Stimulated activated CD8-positive, alpha-beta memory T cell treated with anti-CD3 and anti-CD28 coated beads, Interleukin-4, amount 100 ng/mL, for 24 hours (primary cell): Measurements from ENCODE around the gene RAB20.
"Not testable (repeated sequence)": the region's sequence is repeated elsewhere in the genome, so short reads cannot be mapped to it uniquely, and the experiment has no call there.

ENCODE experiments used
- DNase-seq: peaks from one replicate; pipeline ENCODE4 v3.0.0-alpha.2; 2020; ENCODE audit warnings: low read depth

The RAB20 gene

DNA sequence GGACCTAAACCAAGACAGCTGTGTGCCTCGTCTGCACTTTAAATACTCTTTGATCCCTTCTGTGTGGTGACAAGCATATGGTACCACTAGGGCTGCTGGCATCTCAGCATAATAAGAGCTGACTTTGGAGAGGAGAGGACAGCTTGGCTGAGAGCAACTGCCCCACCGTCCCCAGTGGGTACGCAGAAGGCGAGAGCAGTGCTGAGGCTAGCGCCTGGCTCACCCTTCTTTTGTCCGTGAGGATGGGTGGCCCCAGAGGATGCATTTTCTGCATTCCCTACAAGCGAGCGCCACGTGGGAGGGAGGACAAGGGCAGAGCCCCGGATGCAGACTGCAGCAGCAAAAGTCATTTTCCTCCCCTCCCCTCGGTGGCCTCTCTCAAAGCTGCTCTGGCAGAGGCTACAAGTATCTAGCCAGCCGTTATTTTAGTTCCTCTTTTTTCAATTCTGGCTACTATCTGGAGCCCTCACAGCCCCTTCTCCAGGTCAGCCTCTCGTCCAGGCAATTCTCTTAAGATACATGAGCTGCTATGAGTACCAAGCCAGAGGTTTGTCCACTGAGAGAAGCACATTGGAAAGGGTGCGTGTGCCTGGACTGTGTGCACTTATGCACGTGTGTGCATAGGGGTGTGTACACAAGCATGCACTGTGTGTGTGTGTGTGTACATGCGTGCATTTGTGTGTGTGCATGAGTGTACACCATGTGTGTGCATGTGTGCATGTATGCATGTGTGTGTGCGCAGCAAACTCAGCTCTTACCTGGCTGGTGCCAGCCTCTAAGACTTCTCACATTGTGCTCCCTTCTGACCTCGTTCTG, 51.3 kb downstream of the RAB20 start:
- no peak for DNase-seq

DNA sequence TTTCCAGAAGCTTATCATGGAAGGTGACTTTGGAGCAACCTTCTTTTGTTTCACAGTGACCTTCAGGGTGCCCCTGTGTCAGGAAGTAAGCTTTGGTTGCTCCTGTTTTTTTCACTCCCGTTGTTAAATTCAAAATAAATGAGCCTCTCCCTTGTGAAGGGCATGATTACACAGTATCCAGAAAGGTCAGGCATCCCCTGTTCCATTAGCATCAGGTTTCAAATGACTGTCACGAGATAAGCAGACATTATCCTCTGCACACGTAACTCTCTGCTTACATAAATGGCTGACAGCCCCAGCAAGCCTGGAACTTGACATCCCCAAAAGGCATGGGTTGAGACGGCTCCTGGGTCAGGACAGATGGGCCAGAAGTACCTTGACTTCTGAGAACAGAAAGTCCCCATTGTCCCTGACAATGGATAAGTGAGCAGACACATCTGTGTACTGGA, 52.0 kb downstream of the RAB20 start:
- no peak for DNase-seq

DNA sequence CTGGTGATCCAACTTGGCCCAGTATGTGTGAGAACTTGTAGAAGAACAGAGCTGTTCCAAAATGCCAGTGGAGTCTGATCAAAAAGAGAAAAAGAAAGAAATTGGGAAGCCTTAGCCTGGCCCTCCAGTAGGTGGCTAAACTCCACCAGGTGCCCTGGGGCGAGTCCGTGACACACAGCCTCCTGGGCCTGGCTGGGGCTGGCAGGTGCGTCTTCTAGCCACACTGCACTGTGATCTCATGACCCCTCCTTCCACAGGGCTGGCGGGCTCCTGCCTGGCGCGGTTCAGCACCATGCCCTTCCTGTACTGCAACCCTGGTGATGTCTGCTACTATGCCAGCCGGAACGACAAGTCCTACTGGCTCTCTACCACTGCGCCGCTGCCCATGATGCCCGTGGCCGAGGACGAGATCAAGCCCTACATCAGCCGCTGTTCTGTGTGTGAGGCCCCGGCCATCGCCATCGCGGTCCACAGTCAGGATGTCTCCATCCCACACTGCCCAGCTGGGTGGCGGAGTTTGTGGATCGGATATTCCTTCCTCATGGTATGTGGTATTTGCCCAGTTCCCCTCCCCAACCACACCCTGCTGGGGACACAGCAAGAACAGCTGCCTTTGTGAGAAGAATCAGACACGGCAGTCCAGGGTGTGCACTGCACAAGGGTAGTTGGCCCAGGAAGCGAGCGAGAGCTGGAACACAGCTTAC, 53.7 kb downstream of the RAB20 start:
- no peak for DNase-seq

DNA sequence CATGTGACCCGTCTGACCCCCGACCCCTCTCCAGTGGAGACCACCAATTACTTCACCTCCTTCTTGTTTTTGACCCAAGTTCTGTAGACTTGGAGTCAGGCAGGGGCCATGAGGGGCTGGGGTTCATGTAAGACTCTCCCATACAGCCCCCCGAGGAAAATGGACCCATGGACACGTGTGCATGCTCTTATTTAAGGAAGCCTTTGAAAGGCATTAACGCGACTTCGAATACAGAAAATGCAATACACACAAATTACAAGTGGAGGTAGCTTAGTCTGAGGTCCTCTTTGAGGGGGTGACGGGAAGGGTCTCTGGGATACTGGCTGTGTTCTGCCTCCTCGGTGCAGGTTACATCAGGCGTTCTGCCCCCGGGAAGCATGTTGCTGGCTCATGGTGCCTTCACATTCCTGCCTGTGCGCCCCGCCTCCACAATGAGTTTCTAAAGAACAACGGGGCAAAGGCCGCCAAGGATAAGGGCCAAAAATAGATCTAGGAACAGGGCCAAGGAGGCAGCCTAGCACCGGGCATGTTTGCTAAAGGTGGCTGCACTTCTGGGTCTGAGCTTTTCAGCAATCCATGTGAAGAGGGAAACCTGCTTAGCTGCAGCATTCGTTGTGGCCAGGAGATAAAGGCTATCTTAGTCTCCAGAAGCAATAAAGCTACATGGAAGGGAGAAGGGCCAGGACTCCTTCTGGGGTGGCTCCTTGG, 54.5 kb downstream of the RAB20 start:
- no peak for DNase-seq

DNA sequence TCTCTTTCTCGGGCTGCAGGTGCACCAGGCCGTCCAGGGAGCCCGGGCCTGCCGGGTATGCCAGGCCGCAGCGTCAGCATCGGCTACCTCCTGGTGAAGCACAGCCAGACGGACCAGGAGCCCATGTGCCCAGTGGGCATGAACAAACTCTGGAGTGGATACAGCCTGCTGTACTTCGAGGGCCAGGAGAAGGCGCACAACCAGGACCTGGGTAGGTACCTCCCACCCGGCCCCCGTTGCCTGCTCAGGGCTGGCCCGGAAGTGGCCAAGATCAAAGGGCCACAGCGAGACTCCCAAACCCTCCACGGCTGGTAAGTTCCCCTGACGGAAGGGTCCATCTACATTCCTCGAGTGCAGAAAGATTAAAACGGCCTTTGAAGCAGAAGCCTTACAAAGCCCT, 55.1 kb downstream of the RAB20 start:
- no peak for DNase-seq

DNA sequence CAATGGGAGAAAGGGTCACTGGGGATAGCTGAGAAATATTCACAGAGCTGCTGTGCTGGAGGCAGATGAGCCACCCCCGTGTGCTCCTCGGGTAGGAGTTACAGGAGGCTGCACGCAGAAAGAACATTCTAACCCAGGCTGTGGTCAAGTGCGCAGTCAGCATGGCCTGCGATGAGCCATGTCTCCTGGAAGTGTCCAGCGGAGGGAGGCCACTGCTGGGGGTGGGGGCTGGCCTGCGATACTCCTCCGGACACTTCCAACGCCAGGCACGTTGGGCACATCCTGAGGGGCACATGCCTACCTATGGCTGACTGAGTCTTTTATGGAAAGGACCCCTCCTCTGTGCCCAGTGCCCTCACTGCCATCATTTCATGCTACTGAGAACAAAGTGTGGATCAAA, 55.9 kb downstream of the RAB20 start:
- DNase-seq, result no peak

DNA sequence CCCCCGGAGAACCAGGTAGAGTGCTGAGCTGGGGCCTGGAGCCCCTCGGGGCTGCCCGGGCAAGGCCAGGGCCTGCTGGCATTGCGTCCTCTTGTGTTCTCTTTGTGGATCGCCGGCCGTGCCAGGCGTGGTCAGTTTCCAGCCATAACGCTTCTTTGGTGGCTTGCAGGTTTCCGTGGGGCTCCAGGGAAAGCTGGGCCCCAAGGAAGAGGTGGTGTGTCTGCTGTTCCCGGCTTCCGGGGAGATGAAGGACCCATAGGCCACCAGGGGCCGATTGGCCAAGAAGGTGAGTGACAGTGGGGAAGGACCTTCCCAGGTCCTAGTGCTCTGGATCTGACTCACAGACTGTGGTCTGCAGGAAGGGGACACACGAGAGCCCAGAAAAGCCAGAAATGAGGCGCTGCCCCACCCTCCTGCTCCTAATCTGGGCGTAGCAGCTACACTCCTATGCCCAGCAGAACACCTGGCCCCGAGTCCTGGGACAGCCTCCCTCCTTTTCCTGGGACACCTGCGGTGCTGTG, 57.5 kb downstream of the RAB20 start:
- DNase-seq, result no peak

DNA sequence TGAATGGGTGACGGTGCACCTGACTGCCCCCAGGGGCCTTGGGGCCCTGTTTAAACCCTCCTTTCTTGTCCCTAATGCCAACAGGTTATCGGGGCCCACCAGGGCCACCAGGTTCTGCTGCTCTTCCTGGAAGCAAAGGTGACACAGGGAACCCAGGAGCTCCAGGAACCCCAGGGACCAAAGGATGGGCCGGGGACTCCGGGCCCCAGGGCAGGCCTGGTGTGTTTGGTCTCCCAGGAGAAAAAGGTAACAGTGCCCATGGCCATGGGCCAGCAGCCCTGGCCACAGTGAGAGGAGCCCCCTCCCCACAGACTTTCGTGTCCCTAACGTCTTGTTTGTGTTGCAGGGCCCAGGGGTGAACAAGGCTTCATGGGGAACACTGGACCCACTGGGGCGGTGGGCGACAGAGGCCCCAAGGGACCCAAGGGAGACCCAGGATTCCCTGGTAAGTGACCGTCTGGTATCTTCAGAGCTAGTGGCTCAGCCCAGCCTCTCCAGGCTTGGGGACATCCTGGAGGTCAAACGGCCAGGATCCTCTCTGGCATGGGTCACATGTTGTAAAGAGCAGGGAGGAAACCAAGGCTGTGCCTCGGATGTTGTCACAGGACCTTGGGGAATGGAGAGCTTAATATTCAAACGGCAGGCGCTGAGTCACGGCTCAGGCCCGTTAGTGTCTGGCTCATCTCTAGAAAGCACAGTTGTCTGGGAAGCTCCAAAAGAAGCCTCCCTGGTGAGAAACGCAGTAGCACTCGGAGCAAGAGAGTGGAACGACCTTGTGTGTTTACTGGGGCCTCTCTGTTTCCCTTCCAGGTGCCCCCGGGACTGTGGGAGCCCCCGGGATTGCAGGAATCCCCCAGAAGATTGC, 58.3 kb downstream of the RAB20 start:
- DNase-seq, result no peak

DNA sequence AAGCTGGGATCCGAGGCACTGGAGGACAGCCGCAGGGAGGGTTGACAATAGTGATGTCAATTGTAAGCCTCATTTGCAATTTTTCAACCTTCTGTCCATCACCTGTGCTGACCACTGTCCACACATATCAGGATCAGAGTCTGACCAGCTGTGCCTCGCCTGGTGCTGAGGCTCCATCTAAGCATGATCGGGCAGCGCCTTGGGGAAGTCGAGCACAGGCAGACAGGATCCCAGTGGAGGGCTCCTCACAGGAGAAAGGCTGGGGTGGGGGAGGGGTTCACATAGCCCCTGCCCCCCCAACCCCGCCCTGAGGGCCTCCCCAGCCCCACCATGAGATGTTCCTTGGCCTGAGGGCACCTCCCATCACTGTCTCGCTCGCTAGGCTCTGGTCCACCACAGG, 60.3 kb downstream of the RAB20 start:
- no peak for DNase-seq

DNA sequence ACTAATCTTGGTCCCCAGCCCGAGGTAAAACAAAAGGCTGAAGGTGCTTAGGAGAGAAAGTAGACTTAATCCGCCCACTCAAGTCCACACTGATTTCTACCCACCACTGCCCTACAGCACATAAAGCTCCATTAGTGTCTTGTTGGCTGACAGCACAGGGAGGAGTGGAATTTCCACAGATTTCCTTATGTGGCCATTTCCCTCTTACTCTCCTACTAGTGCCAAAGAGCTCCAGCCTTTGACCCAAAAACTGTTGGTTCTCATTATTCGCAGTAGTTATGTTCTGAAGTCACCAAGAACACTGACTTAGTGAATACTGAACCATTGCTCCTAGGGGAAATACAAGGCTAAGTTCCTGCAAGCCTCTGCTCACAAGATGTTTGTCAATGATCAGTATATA, 61.2 kb downstream of the RAB20 start:
- DNase-seq, result no peak

DNA sequence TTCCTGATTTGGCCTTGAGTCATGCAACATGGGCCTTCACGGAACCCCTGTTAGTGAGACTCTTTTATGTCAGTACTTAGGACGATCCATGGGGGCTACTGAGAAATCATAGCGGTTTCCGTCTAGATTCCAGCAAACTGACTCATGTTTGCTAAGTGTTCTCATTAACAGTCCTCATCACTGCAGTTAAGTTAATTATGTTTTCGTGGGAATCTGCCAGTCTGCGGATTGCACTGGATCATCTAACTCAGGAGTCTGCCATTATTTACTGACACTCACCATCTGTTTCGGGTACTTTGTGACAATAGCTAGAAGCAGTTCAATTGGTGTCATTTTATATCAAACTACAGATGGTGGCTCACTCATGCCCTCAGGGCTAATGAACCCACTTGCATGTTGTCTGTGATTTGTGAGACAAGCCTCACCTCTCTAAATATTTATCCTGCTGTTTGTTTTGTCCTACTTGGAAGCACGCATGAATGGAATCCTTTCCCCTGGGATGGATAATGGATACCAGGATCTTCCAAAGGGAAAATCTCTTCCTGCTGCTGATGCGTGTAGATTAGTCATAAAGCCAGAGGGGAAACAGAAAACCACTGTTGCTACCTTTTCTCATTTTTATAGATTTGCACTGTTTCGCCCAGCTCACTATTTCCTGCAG, 61.8 kb downstream of the RAB20 start:
- no peak for DNase-seq

DNA sequence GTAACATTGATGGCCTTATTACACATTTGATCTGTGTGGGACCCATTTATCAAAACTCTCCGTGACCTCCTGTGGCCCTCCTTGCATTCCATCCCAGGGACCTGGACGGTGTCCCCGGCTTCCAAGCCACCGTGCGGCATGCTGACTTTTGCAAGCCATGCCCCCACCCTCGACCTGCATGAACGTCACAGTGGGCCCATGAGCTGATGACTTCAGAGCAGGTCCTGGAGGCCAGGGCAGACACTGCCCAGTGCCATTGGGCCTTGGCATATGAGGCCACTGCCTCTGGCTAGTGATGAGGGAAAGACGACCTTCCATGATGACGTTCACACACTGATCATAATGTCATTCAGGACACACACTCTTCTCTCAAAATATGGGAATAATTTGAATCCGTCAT, 62.8 kb downstream of the RAB20 start:
- no peak for DNase-seq

DNA sequence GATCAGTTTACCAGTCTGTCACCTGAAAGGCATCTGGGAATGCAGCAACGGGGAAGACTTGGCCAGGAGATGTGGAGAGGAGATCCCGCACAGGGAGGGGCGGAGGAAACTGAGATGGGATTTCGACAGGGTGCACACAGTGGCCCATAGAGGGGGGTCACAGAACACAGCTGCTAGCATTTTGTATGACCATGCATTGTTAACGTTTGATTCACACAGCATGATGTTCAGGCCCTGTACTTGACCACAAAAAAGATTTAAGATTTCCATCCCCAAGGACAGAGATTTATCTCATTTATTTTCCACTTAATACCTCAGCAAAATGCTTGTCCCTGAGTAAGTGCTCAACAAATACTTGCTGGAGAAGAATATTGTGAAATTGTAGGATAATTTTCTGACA, 63.2 kb downstream of the RAB20 start:
- no peak for DNase-seq

DNA sequence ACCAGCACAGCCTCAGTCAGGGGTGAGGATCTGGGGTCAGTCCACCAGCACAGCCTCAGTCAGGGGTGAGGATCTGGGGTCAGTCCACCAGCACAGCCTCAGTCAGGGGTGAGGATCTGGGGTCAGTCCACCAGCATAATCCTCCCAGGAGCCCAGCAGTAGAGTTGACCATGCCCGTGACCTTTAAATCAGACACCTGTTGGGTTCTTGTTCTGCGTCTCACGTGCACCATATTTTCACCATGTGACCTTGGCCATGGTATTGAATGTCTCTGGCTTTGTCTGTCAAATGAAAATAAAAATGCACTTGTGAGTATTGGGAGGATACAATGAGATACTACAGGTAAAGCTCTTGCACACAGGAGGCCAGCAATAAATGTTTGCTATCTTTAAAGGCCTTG, 63.6 kb downstream of the RAB20 start:
- DNase-seq, result not testable (repeated sequence)

DNA sequence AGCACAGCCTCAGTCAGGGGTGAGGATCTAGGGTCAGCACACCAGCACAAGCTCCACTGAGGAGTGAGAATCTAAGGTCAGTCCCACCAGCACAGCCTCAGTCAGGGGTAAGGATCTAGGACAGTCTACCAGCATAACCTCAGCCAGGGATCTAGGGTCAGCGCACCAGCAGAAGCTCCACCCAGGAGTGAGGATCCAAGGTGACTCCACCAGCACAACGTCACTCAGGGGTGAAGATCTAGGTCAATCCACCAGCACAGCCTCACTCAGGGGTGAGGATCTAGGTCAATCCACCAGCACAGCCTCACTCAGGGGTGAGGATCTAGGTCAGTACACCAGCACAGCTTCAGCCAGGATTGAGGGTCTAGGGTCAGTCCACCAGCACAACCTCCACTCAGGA, 64.5 kb downstream of the RAB20 start:
- DNase-seq, result no peak

DNA sequence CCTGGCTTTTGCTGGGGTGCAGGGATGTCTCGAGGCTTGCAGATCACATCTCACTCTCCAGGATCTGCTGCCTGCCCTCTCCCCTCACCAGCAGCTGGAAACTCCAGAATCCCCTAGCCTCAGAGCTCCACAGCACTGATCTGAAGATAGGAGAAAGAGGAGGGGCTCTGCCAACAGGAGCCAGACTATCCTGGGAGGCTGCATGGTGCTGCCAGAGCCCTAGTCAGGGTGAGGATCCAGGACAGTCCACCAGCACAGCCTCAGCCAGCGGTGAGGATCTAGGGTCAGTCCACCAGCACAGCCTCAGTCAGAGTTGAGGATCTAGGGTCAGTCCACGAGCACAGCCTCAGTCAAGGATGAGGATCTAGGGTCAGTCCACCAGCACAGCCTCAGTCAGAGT, 65.2 kb downstream of the RAB20 start:
- DNase-seq, result no peak

DNA sequence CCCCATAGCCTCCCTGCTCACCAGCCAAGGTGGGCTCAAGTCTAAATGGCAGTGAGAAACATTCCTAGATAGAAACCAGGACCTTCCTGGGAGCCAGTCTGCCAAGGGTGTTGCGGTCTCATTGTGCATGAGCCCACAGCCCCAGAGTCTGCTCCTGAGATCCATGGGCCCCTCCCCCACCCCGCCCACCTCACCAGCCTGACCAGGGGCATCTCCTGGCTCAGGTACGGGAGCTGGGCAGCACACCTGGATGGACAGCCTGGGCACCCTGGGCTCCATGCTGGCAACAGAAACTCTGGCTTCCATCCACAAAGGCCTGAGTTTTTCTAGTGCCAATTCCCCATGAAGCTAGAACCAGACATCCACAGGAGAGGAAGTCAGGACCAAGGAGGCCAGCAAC, 65.6 kb downstream of the RAB20 start:
- no peak for DNase-seq

DNA sequence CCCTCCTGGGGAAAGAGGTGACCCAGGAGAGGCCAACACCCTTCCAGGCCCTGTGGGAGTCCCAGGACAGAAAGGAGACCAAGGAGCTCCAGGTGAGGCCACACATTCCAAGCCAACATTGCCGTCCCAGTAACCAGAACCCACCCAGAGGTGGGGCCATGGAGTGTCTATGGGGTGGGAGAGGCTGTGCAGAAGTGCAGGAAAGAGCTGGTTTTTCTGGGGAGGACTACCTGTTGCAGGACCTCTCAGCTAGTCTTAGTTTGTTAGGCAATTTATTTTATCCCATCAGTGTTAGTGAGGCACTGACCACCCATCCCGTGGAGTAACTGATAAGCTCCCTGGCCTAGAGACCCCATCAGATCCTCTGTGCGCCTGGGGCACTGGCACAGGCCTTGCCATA, 66.1 kb downstream of the RAB20 start:
- DNase-seq, result no peak

DNA sequence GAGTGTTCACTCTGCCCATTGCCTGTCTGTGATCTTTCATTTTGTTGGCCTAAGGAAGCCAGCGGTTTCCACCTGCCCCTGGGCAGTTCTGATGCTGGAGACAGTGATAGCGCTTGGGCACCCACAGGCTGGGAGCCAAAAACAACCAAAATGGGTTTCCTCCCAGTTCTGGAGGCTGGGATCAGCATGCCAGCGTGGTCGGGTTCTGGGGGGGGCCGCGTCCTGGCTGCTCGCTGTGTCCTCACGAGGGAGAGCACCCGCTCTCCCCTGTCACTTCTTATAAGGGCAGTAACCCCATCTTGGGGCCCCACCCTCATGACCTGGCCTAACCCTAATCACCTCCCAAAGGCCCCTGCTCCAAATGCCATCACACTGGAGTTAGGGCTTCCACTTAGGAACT, 67.9 kb downstream of the RAB20 start:
- DNase-seq, result no peak

DNA sequence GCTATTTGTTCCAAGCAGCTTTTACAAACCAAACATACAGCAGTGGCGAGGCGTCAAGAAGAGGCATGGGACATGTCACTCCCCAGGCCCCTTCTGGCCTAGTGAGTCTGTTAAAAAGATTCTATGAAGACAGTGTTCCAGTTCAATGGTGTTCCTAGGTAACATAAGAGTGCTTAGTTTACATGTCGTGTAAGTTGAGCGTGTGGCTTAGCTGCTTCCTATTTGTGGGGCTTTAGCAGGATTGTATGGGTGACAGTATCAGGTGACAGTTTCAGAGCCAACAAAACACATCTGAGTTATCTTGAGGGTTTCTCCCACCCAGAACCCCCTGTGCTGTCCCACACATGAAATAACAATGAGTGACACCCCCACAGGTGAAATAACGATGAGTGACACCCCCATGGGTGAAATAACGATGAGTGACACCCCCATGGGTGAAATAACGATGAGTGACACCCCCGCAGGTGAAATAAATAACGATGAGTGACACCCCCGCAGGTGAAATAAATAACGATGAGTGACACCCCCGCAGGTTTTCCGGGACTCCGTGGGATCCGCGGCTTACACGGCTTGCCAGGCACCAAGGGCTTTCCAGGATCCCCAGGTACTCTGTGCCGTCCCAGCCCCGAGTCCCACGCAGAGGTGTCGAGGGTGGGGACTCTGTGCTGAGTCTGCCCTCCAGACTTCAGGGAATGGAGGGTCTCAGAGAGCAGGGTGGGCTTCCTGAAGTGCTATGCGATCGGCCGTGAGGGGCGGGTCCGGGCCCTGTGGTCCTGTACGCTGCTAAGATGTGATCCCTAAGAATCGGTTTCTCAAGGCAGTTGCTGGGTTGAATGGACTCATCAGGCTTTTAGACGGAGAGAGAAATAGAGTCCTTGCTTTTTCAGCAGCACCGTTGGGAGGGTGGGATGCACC, 68.6 kb downstream of the RAB20 start:
- no peak for DNase-seq
